PC-9 (cell line): ENCODE measurements around the gene PRKCA.

Experiments
- EZH2 ChIP-seq: fragments of 200-600 bp; sonication (generic); IDR thresholded peaks from 2 replicates; pipeline ENCODE4 v1.8.0; 2017; ENCODE audit warnings: antibody characterized with exemption, low read depth
- TF ChIP-seq, protein P1 (sequence below): fragments of 200-600 bp; sonication (generic); conservative IDR thresholded peaks from 2 replicates; pipeline ENCODE4 v1.6.1; 2017; ENCODE audit warnings: mixed run types, antibody characterized with exemption, mild to moderate bottlenecking, moderate library complexity

DNA sequence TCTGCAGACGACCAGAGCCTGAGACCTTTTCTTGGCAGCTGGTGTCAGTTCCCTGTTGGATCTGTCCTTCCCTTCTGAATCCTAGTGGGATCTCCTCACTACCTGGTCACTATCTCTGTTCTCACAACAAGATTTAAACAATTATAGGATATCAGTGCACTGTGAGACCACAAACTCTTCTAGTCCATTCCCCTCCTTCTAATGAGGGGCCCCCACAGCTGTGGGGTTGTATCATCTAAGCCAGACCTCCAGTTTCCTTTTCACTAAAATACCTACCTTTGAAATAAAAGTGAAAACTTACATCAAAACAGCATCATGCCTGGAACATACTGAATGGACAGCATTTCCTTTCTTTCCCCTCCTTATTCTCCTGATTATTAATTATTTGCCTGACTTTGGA is 233.2 kb downstream of the PRKCA start:
- TF ChIP-seq, protein P1, sequence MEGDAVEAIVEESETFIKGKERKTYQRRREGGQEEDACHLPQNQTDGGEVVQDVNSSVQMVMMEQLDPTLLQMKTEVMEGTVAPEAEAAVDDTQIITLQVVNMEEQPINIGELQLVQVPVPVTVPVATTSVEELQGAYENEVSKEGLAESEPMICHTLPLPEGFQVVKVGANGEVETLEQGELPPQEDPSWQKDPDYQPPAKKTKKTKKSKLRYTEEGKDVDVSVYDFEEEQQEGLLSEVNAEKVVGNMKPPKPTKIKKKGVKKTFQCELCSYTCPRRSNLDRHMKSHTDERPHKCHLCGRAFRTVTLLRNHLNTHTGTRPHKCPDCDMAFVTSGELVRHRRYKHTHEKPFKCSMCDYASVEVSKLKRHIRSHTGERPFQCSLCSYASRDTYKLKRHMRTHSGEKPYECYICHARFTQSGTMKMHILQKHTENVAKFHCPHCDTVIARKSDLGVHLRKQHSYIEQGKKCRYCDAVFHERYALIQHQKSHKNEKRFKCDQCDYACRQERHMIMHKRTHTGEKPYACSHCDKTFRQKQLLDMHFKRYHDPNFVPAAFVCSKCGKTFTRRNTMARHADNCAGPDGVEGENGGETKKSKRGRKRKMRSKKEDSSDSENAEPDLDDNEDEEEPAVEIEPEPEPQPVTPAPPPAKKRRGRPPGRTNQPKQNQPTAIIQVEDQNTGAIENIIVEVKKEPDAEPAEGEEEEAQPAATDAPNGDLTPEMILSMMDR: no peak
- TF ChIP-seq EZH2: no peak
